DOHH2 (cell line): Measurements from ENCODE around the gene TMPRSS4.

Experiments
- H3F3A ChIP-seq: fragments of 200-600 bp; sonication (generic), shearing (Covaris generic); 2 replicates; pipeline ENCODE4 v1.6.0; 2016; ENCODE audit warnings: antibody characterized with exemption, mild to moderate bottlenecking; ENCODE audit not compliant: control insufficient read depth, insufficient read depth
- H3K27ac ChIP-seq: fragments of 200-600 bp; sonication (generic); 2 replicates; pipeline ENCODE4 v1.5.1; 2014; ENCODE audit warnings: low read depth, mild to moderate bottlenecking, low read length, moderate library complexity
- H3K27me3 ChIP-seq: fragments of 200-600 bp; sonication (generic); 2 replicates; pipeline ENCODE4 v1.6.1; 2014; ENCODE audit warnings: mild to moderate bottlenecking, low read length, mixed read lengths; ENCODE audit not compliant: control insufficient read depth
- H3K36me3 ChIP-seq: fragments of 200-600 bp; sonication (generic); 2 replicates; pipeline ENCODE4 v1.6.1; 2014; ENCODE audit warnings: mild to moderate bottlenecking, low read length, moderate library complexity, mixed read lengths; ENCODE audit not compliant: control insufficient read depth
- H3K4me1 ChIP-seq: fragments of 200-600 bp; sonication (generic); 2 replicates; pipeline ENCODE4 v1.6.1; 2014; ENCODE audit warnings: mild to moderate bottlenecking, low read length, mixed read lengths; ENCODE audit not compliant: control insufficient read depth
- H3K4me2 ChIP-seq: fragments of 200-600 bp; sonication (generic); 2 replicates; pipeline ENCODE4 v1.6.0; 2014; ENCODE audit warnings: mild to moderate bottlenecking, low read length, moderate library complexity
- H3K4me3 ChIP-seq: fragments of 200-600 bp; sonication (generic); 2 replicates; pipeline ENCODE4 v1.5.1; 2014; ENCODE audit warnings: mild to moderate bottlenecking, low read length, mixed read lengths
- H3K79me2 ChIP-seq: fragments of 200-600 bp; sonication (generic); 2 replicates; pipeline ENCODE4 v1.6.1; 2014; ENCODE audit warnings: mild to moderate bottlenecking, low read length, mixed read lengths; ENCODE audit not compliant: control insufficient read depth
- H3K9me2 ChIP-seq: fragments of 200-600 bp; sonication (generic); replicated peaks from 2 replicates; pipeline ENCODE4 v1.6.1; 2014; ENCODE audit warnings: mild to moderate bottlenecking, low read length, mixed read lengths; ENCODE audit not compliant: control insufficient read depth
- H3K9me3 ChIP-seq: fragments of 200-600 bp; sonication (generic); 2 replicates; pipeline ENCODE4 v1.6.1; 2014; ENCODE audit warnings: antibody characterized with exemption, low read length, mixed read lengths; ENCODE audit not compliant: control insufficient read depth, insufficient read depth
- H4K20me1 ChIP-seq: fragments of 200-600 bp; sonication (generic); 2 replicates; pipeline ENCODE4 v1.6.0; 2014; ENCODE audit warnings: low read depth, mild to moderate bottlenecking, antibody characterized with exemption, low read length, moderate library complexity; ENCODE audit not compliant: control insufficient read depth, insufficient read depth
- CTCF ChIP-seq: fragments of 200-600 bp; sonication (generic); IDR thresholded peaks from one replicate; pipeline ENCODE4 v1.5.1; 2014; ENCODE audit warnings: antibody characterized with exemption, mild to moderate bottlenecking, low read depth, low read length; ENCODE audit not compliant: poor library complexity, severe bottlenecking
- EZH2phosphoT487 ChIP-seq: fragments of 200-600 bp; sonication (generic); IDR thresholded peaks from 2 replicates; pipeline ENCODE4 v1.6.1; 2017; ENCODE audit warnings: borderline replicate concordance, mild to moderate bottlenecking, antibody characterized with exemption, low read length, moderate library complexity, mixed read lengths

The TMPRSS4 gene

GRCh38 chr11:118114266-118114665, 37.4 kb downstream of the TMPRSS4 start:
- no peaks in the 10 kb centered on the region for H3K36me3 ChIP-seq

GRCh38 chr11:118115048-118115447, 38.2 kb downstream of the TMPRSS4 start:
- H3K79me2 ChIP-seq = no peaks in the 10 kb centered on the region
- no peak overlapping the region for H3K4me3 ChIP-seq
- no peaks in the 10 kb centered on the region for H3K9me2 ChIP-seq
- peaks cover 22% of the 10 kb centered on the region for H3K27me3 ChIP-seq
- TF ChIP-seq CTCF (no peak), EZH2phosphoT487 (no peak)
- peaks cover 3% of the 10 kb centered on the region; the same call in 1 of the 2 replicates for H3K4me1 ChIP-seq
- no peaks in the 10 kb centered on the region for H3F3A ChIP-seq
- no peak overlapping the region for H3K27ac ChIP-seq
- no peaks in the 10 kb centered on the region for H3K9me3 ChIP-seq
- H4K20me1 ChIP-seq = no peaks in the 10 kb centered on the region
- H3K4me2 ChIP-seq = no peak overlapping the region
- H3K36me3 ChIP-seq = no peaks in the 10 kb centered on the region

More at GRCh38 chr11:118114266-118114665, 37.4 kb downstream of the TMPRSS4 start:
- Histone ChIP-seq H3K79me2 (no peaks in the 10 kb centered on the region), H3K4me2 (no peak overlapping the region), H3K9me3 (no peaks in the 10 kb centered on the region), H3F3A (no peaks in the 10 kb centered on the region), H3K4me3 (no peak overlapping the region), H3K9me2 (no peaks in the 10 kb centered on the region), H3K27ac (no peak overlapping the region), H3K4me1 (peaks cover 3% of the 10 kb centered on the region; the same call in 1 of the 2 replicates), H3K27me3 (peaks cover 22% of the 10 kb centered on the region), H4K20me1 (no peaks in the 10 kb centered on the region)
- TF ChIP-seq EZH2phosphoT487 (no peak), CTCF (no peak)

- Histone ChIP-seq H3K4me2 (no peak overlapping the region), H3K9me3 (no peaks in the 10 kb centered on the region), H3K4me3 (no peak overlapping the region), H3K4me1 (peaks cover 3% of the 10 kb centered on the region; the same call in 1 of the 2 replicates), H3F3A (no peaks in the 10 kb centered on the region), H3K27me3 (peaks cover 22% of the 10 kb centered on the region), H3K79me2 (no peaks in the 10 kb centered on the region), H4K20me1 (no peaks in the 10 kb centered on the region), H3K9me2 (no peaks in the 10 kb centered on the region), H3K27ac (no peak overlapping the region), H3K36me3 (no peaks in the 10 kb centered on the region)
- TF ChIP-seq EZH2phosphoT487 = no peak
- no peak for TF ChIP-seq CTCF
Measured at GRCh38 chr11:118117790-118118601, 41.1 kb downstream of the TMPRSS4 start.
